Progenitor cell of endocrine pancreas (in vitro differentiated cells): Measurements from ENCODE around the gene FNDC3B. TPM values are rescaled to one million over a fixed set of nuclear protein-coding genes. Genes with fewer than 3 reads are reported as not detected.
A peak's percentile ranks its signal among the peaks of the same experiment; 100 is the strongest.

Experiments
- DNase-seq: peaks from one replicate; pipeline ENCODE4 v3.0.0; 2021; ENCODE audit warnings: low spot score; ENCODE audit not compliant: unreplicated experiment
- H3K27ac Mint-ChIP-seq: 2 replicates; pipeline ENCODE4 v1.8.0; 2021; ENCODE audit warnings: mild to moderate bottlenecking, moderate library complexity, mixed read lengths
- H3K27me3 Mint-ChIP-seq: 2 replicates; pipeline ENCODE4 v1.8.0; 2021; ENCODE audit warnings: mixed read lengths
- H3K36me3 Mint-ChIP-seq: 2 replicates; pipeline ENCODE4 v1.8.0; 2022; ENCODE audit warnings: mixed read lengths; ENCODE audit not compliant: insufficient read depth
- H3K4me1 Mint-ChIP-seq: 2 replicates; pipeline ENCODE4 v1.8.0; 2021; ENCODE audit warnings: low read depth, mixed read lengths
- H3K4me3 Mint-ChIP-seq: 2 replicates; pipeline ENCODE4 v1.8.0; 2021; ENCODE audit warnings: low read depth, mild to moderate bottlenecking, moderate library complexity, mixed read lengths
- H3K9me3 Mint-ChIP-seq: 2 replicates; pipeline ENCODE4 v1.8.0; 2021; ENCODE audit warnings: low read depth, mixed read lengths
- CTCF ChIP-seq: fragments of 200-600 bp; sonication (generic); IDR thresholded peaks from one replicate; pipeline ENCODE4 v1.5.0; 2021; ENCODE audit warnings: antibody characterized with exemption, mild to moderate bottlenecking; ENCODE audit not compliant: unreplicated experiment
- total RNA-seq: library from RNA; stranded (reverse); gene quantifications from 2 replicates; pipeline ENCODE4 v1.2.1, GENCODE V29; 2021

The FNDC3B gene
- total RNA-seq, 1 donor from 2014 or later = 158 TPM

GRCh38 chr3:172061724-172062184 lies 22.4 kb downstream of the FNDC3B start:
- DNase-seq = no peak
- H3K27me3 Mint-ChIP-seq = no peaks in the 10 kb centered on the region
- H3K4me1 Mint-ChIP-seq = peaks cover 73% of the 10 kb centered on the region
- no peaks in the 10 kb centered on the region for H3K9me3 Mint-ChIP-seq
- H3K4me3 Mint-ChIP-seq = no peak overlapping the region
- TF ChIP-seq CTCF = no peak
- peaks cover 15% of the 10 kb centered on the region for H3K36me3 Mint-ChIP-seq
- H3K27ac Mint-ChIP-seq = peak overlapping the region; percentile 67

- Mint-ChIP-seq H3K4me3 (no peak overlapping the region), H3K9me3 (no peaks in the 10 kb centered on the region), H3K27me3 (no peaks in the 10 kb centered on the region), H3K27ac (no peak overlapping the region), H3K4me1 (peaks cover 74% of the 10 kb centered on the region), H3K36me3 (peaks cover 15% of the 10 kb centered on the region)
- DNase-seq = no peak
- no peak for TF ChIP-seq CTCF
Observed at GRCh38 chr3:172062761-172063160, 23.4 kb downstream of the FNDC3B start.

GRCh38 chr3:172063456-172064432 lies 24.4 kb downstream of the FNDC3B start:
- Mint-ChIP-seq H3K4me1 (peaks cover 72% of the 10 kb centered on the region), H3K36me3 (peaks cover 15% of the 10 kb centered on the region), H3K9me3 (no peaks in the 10 kb centered on the region), H3K27me3 (no peaks in the 10 kb centered on the region), H3K4me3 (no peak overlapping the region), H3K27ac (peak overlapping the region; percentile 12)
- no peak for DNase-seq
- TF ChIP-seq CTCF = no peak

GRCh38 chr3:172065527-172065926 lies 26.1 kb downstream of the FNDC3B start:
- H3K4me1 Mint-ChIP-seq = peaks cover 67% of the 10 kb centered on the region
- no peaks in the 10 kb centered on the region for H3K9me3 Mint-ChIP-seq
- H3K27ac Mint-ChIP-seq = peak overlapping the region; percentile 88

More at GRCh38 chr3:172065527-172065926, 26.1 kb downstream of the FNDC3B start:
- peaks cover 16% of the 10 kb centered on the region for H3K36me3 Mint-ChIP-seq
- no peak for TF ChIP-seq CTCF
- no peak for DNase-seq
- no peak overlapping the region for H3K4me3 Mint-ChIP-seq
- H3K27me3 Mint-ChIP-seq = no peaks in the 10 kb centered on the region
